OCI-LY7 (cell line): Measurements from ENCODE around the gene SIK3. TPM values are rescaled to one million over a fixed set of nuclear protein-coding genes. Genes with fewer than 3 reads are reported as not detected.

Experiments
- BruUV-seq: library from RNA; stranded (reverse); fragments of 400-500 nt; replicated peaks from 2 replicates; lab custom pipeline; 2021; lab: Mats Ljungman, UMichigan
- CTCF ChIA-PET: fragments of 300-600 bp; sonication (Branson Sonifier 250); formaldehyde crosslinking; loops from one replicate; lab custom pipeline; 2022; ENCODE audit warnings: antibody characterized with exemption; ENCODE audit not compliant: unreplicated experiment; lab: Charles Lee
- POLR2A ChIA-PET: fragments of 300-600 bp; sonication (Branson Sonifier 250); formaldehyde crosslinking; loops from one replicate; lab custom pipeline; 2022; ENCODE audit warnings: antibody characterized with exemption; lab: Charles Lee
- DNase-seq: peaks from one replicate; pipeline ENCODE4 v3.0.0-alpha.2; 2015; ENCODE audit warnings: low spot score
- H2AFZ ChIP-seq: fragments of 200-600 bp; sonication (generic), shearing (Covaris generic); 2 replicates; pipeline ENCODE4 v1.6.1; 2014; ENCODE audit warnings: mild to moderate bottlenecking, antibody characterized with exemption, low read length, moderate library complexity
- H3K27ac ChIP-seq: fragments of 200-600 bp; sonication (generic); 2 replicates; pipeline ENCODE4 v1.5.1; 2014; ENCODE audit warnings: mixed run types, low read depth, mild to moderate bottlenecking, moderate library complexity, low read length, inconsistent platforms; ENCODE audit not compliant: poor library complexity, severe bottlenecking
- H3K36me3 ChIP-seq: fragments of 200-600 bp; sonication (generic); 2 replicates; pipeline ENCODE4 v1.6.1; 2014; ENCODE audit warnings: mild to moderate bottlenecking, antibody characterized with exemption, low read length, moderate library complexity, mixed read lengths; ENCODE audit not compliant: insufficient read depth
- H3K4me1 ChIP-seq: fragments of 200-600 bp; sonication (generic); 2 replicates; pipeline ENCODE4 v1.5.1; 2014; ENCODE audit warnings: mild to moderate bottlenecking, low read length; ENCODE audit not compliant: insufficient read depth, poor library complexity, severe bottlenecking
- H3K4me2 ChIP-seq: fragments of 200-600 bp; sonication (generic); 2 replicates; pipeline ENCODE4 v1.6.1; 2014; ENCODE audit warnings: mild to moderate bottlenecking, low read length
- H3K4me3 ChIP-seq: fragments of 200-600 bp; sonication (generic); 2 replicates; pipeline ENCODE4 v1.5.1; 2014; ENCODE audit warnings: mild to moderate bottlenecking, low read depth, low read length; ENCODE audit not compliant: poor library complexity, severe bottlenecking
- H3K79me2 ChIP-seq: fragments of 200-600 bp; sonication (generic); 2 replicates; pipeline ENCODE4 v1.6.1; 2016; ENCODE audit warnings: low read depth, mild to moderate bottlenecking, low read length, moderate library complexity, mixed read lengths; ENCODE audit not compliant: insufficient read depth
- H3K9me2 ChIP-seq: fragments of 200-600 bp; sonication (generic); 2 replicates; pipeline ENCODE4 v1.6.1; 2016; ENCODE audit warnings: mild to moderate bottlenecking, low read length, mixed read lengths; ENCODE audit not compliant: insufficient read depth
- H3K9me3 ChIP-seq: fragments of 200-600 bp; sonication (generic); 2 replicates; pipeline ENCODE4 v1.6.1; 2014; ENCODE audit warnings: mild to moderate bottlenecking, mixed run types, low read length, mixed read lengths
- H4K20me1 ChIP-seq: fragments of 200-600 bp; sonication (generic); 2 replicates; pipeline ENCODE4 v1.6.1; 2014; ENCODE audit warnings: mild to moderate bottlenecking, antibody characterized with exemption, low read length, moderate library complexity, mixed read lengths; ENCODE audit not compliant: insufficient read depth
- CTCF ChIP-seq: fragments of 200-600 bp; sonication (generic); conservative IDR thresholded peaks from 2 replicates; pipeline ENCODE4 v1.5.1; 2014; ENCODE audit warnings: mild to moderate bottlenecking, antibody characterized with exemption, low read length, moderate library complexity, mixed read lengths
- EZH2phosphoT487 ChIP-seq: fragments of 200-600 bp; sonication (generic); IDR thresholded peaks from 2 replicates; pipeline ENCODE4 v1.6.1; 2018; ENCODE audit warnings: low read depth, borderline replicate concordance, mild to moderate bottlenecking, mixed run types, antibody characterized with exemption, low read length, moderate library complexity, mixed read lengths
- intact Hi-C: fragments of 100-400 bp; cut with micrococcal nuclease; formaldehyde crosslinking; loops from one replicate; pipeline ENCODE4 v1.10.0; 2022; ENCODE audit not compliant: unreplicated experiment
- total RNA-seq, 2 experiments: library from RNA; depleted of rRNA in 1 of 2; stranded (reverse); fragments of >200 nt in 1 of 2; shearing (Covaris generic) in 1 of 2; gene quantifications; 2 replicates each; pipeline ENCODE4 v1.2.3, GENCODE V29; 2014 to 2022

The SIK3 gene
- total RNA-seq, 2 experiments from 2014 or later: 29.3 to 72.9 TPM

- DNase-seq: no peak
- Histone ChIP-seq H3K36me3 (no peaks in the 10 kb centered on the region), H3K79me2 (no peaks in the 10 kb centered on the region), H4K20me1 (no peaks in the 10 kb centered on the region), H2AFZ (no peak overlapping the region), H3K4me3 (no peak overlapping the region), H3K9me3 (no peaks in the 10 kb centered on the region), H3K9me2 (no peaks in the 10 kb centered on the region), H3K4me1 (peaks cover 9% of the 10 kb centered on the region), H3K27ac (no peak overlapping the region), H3K4me2 (no peak overlapping the region)
- CTCF ChIA-PET: interaction anchor here (0.6 kb wide), 1 partner anchor 285 kb away, joined by 3 read pairs; no protein-coding TSS in a partner anchor
- intact Hi-C loops: no loop called here
- no TSS peak for BruUV-seq
- POLR2A ChIA-PET: interaction anchor here (1.1 kb wide), 1 partner anchor 261 kb away, joined by 3 read pairs; no protein-coding TSS in a partner anchor
- TF ChIP-seq CTCF (no peak), EZH2phosphoT487 (no peak)
These were observed 12.2 kb upstream of the SIK3 start for GRCh38 chr11:117110294-117110950.

GRCh38 chr11:117107701-117108590, 9.7 kb upstream of the SIK3 start:
- H3K9me2 ChIP-seq: no peaks in the 10 kb centered on the region

More at GRCh38 chr11:117107701-117108590, 9.7 kb upstream of the SIK3 start:
- intact Hi-C loops: no loop called here
- Histone ChIP-seq H3K4me3 (no peak overlapping the region), H3K4me2 (no peak overlapping the region), H3K4me1 (peaks cover 9% of the 10 kb centered on the region), H3K27ac (no peak overlapping the region), H3K79me2 (no peaks in the 10 kb centered on the region), H2AFZ (peak overlapping the region; percentile 17; the same call in 1 of the 2 replicates), H3K9me3 (no peaks in the 10 kb centered on the region), H4K20me1 (no peaks in the 10 kb centered on the region), H3K36me3 (no peaks in the 10 kb centered on the region)
- DNase-seq: no peak
- no TSS peak for BruUV-seq
- TF ChIP-seq EZH2phosphoT487 (no peak), CTCF (no peak)
- ChIA-PET CTCF (no interaction called here), POLR2A (no interaction called here)
